GM18505 (cell line): ENCODE results near the gene FSTL4.
"Not testable (repeated sequence)": the region's sequence is repeated elsewhere in the genome, so short reads cannot be mapped to it uniquely, and the experiment has no call there.

ENCODE experiments used
- ATAC-seq: cut with Tn5 transposase; IDR thresholded peaks from one replicate; pipeline ENCODE4 v1.9.1; 2021; ENCODE audit not compliant: unreplicated experiment
- POLR2A ChIP-seq: IDR thresholded peaks from 4 replicates; pipeline ENCODE4 v1.6.1; 2011; ENCODE audit warnings: borderline replicate concordance; ENCODE audit not compliant: insufficient read depth, insufficient read length; ENCODE audit errors: extremely low read depth

The FSTL4 gene

GRCh38 chr5:133559960-133560359 is 52.4 kb downstream of the FSTL4 start:
- no peak for TF ChIP-seq POLR2A
- no peak for ATAC-seq

DNA sequence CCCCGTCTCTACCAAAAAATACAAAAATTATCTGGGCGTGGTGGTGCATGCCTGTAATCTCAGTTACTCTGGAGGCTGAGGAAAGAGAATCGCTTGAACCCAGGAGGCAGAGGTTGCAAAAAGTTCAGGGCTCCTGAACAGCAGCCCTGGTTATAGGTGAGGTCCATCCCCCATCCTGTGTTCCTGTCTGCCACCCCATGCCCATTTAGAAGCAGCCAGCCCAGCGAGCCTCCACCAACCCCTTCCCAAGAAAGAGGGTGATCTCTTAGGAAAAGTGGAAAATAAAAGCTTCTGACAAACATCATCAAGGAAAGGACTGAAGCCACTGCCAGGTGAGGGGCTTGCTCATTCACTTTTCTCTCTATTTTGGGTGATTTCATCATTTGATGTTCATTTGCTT is 55.8 kb downstream of the FSTL4 start:
- ATAC-seq, result no peak
- TF ChIP-seq POLR2A, result no peak

DNA sequence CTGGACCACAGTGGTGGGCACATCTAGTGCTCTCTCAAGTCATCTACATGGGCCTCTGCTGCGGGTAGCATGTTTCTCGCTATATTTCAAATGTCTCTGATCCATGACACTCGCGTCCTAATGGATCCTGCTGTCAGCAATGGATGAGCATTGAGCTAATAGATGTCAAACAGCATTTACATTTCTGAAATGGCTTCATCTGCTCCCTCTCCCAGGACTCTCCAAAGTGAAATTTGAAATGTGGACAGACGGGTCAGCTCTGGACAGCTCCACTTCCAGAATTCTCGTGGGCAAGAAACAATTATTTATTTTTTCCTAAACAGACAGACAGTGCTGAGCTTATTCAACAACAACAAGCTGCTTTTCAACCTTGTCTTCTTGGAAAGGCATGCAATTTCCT is 58.1 kb downstream of the FSTL4 start:
- no peak for ATAC-seq
- no peak for TF ChIP-seq POLR2A

- ATAC-seq, result no peak
- TF ChIP-seq POLR2A, result no peak
Observed at GRCh38 chr5:133552925-133553525, 59.3 kb downstream of the FSTL4 start.

- TF ChIP-seq POLR2A, result no peak
- no peak for ATAC-seq
Observed at GRCh38 chr5:133546500-133546899, 65.8 kb downstream of the FSTL4 start.

DNA sequence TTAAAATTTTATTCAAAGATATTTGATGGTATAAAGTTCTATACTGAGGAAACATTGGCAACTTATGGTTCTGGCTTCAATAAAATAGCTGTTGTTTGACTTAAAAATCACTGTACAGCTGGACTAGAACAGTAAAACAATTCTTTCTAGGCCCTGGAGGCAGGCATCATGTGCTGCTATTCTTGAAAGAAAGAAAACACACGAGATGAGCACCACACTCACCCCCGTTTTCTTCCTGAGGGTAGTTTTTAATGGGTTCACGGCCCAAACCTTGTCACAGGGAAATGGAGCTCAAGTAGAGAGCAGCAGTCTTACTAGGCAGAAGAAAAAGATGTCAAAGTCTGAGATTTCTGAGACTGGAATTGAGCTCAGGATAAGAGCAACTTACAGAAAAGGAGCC is 68.0 kb downstream of the FSTL4 start:
- TF ChIP-seq POLR2A, result no peak
- ATAC-seq, result no peak

- TF ChIP-seq POLR2A, result no peak
- no peak for ATAC-seq
Observed at GRCh38 chr5:133539818-133540217, 72.5 kb downstream of the FSTL4 start.

GRCh38 chr5:133538718-133539117 is 73.6 kb downstream of the FSTL4 start:
- no peak for TF ChIP-seq POLR2A
- no peak for ATAC-seq

DNA sequence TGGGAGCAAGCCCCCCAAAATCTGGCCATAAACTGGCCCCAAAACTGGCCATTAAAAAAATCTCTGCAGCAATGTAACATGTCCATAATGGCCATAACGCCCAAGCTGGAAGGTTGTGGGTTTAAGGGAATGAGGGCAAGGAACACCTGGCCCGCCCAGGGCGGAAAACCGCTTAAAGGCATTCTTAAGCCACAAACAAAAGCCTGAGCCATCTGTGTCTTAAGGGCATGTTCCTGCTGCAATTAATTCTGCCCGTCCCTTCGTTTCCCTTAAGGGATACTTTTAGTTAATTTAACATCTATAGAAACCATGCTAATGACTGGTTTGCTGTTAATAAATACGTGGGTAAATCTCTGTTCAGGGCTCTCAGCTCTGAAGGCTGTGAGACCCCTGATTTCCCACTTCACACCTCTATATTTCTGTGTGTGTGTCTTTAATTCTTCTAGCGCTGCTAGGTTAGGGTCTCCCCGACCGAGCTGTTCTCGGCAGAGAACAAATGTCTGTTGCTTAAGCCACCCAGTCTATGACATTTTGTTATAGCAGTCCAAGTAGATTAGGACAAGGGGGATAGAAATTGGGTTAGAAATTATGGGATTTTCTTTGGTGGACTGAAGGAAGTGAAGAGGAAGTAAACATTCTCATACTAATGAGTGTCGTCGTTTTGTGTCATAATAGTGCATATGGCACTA is 77.0 kb downstream of the FSTL4 start:
- ATAC-seq, result not testable (repeated sequence)

DNA sequence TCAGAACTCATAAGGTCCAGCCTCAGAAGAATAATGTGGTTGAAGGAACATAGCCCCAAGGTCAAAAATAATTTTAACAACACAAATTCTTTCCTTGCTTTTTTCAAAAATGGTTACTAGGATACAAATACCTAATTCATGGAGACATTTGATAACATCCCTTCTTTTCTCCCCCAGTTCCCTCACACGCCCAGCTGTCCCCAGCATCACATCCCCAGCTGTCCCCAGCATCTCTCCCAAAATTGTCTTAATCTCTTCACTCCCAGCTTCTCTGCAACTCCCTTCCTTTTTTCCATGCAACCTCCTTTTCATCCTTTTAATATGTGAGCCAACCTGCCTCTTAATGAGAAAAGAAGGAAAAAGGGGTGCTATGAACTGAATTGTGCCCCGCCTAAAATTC is 77.8 kb downstream of the FSTL4 start:
- no peak for TF ChIP-seq POLR2A
- no peak for ATAC-seq

DNA sequence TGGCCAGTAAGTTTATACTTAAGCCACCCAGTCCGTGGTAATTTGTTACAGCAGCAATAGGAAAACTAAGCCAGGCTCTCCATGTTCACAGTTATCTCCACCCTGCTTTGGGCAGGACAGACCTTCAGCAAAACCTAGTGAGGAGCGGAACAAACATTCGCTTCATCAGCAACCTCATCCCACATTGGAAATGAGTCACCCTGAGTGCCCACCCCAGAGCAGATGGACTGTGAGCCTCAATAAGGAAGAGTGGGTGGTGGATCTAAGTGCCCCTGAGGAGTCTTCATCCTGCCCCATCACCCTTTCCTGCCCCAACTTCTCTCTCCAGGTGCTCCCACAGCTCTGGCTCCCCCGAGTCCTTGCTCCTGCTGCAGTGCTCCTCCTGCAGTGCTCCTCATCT is 78.8 kb downstream of the FSTL4 start:
- TF ChIP-seq POLR2A, result no peak
- no peak for ATAC-seq

- no peak for ATAC-seq
- TF ChIP-seq POLR2A, result no peak
Observed at GRCh38 chr5:133531594-133531993, 80.7 kb downstream of the FSTL4 start.

- peak; percentile 58 for ATAC-seq
- no peak for TF ChIP-seq POLR2A
Observed at GRCh38 chr5:133531178-133531577, 81.2 kb downstream of the FSTL4 start.

GRCh38 chr5:133530270-133530669 is 82.1 kb downstream of the FSTL4 start:
- no peak for TF ChIP-seq POLR2A

DNA sequence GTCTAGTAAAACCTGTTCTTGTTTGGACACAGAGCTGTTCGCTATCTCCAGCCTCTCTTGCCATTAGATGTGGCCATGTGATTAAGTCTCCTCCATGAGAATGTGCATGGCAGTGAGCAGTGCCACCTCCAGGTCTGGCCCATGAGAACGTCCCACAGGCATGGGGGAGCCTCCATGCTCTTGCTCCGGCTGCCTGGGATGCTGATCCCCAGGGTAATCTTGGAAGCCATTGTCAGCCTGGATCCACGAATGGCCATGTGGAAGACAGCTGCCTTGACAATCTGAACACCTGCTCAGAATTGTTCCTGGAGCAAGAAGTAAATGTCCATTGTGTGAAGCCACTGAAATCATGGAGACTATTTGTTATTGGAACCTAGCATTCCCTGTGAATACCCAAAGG is 83.5 kb downstream of the FSTL4 start:
- no peak for TF ChIP-seq POLR2A
- ATAC-seq, result no peak

More at GRCh38 chr5:133530270-133530669, 82.1 kb downstream of the FSTL4 start:
- ATAC-seq, result no peak
